GM04503 (cell line): ENCODE measurements around the gene LRCH1.
"Not testable (repeated sequence)": the region's sequence is repeated elsewhere in the genome, so short reads cannot be mapped to it uniquely, and the experiment has no call there.

ENCODE experiments used
- DNase-seq: peaks from one replicate; pipeline ENCODE4 v3.0.0-alpha.2; 2012; ENCODE audit warnings: low read depth

Gene LRCH1

GRCh38 chr13:46552889-46553520 lies at the start of gene LRCH1:
LRCH1 (plus strand) TSS chr13:46553170; CDS start chr13:46553397, 227 bp downstream.
- DNase-seq: no peak

- no peak for DNase-seq
These were observed 48.9 kb upstream of the LRCH1 start for GRCh38 chr13:46504036-46504435.

GRCh38 chr13:46507981-46508380 lies 45.0 kb upstream of the LRCH1 start:
- DNase-seq: no peak

GRCh38 chr13:46509981-46510380 lies 43.0 kb upstream of the LRCH1 start:
- DNase-seq: no peak

GRCh38 chr13:46515803-46516202 lies 37.2 kb upstream of the LRCH1 start:
- DNase-seq: no peak

GRCh38 chr13:46516599-46517338 lies 36.2 kb upstream of the LRCH1 start:
- no peak for DNase-seq

- not testable (repeated sequence) for DNase-seq
These were observed 35.2 kb upstream of the LRCH1 start for GRCh38 chr13:46517748-46518147.

- DNase-seq: no peak
These were observed 33.8 kb upstream of the LRCH1 start for GRCh38 chr13:46519182-46519581.

GRCh38 chr13:46520166-46520565 lies 32.8 kb upstream of the LRCH1 start:
- no peak for DNase-seq

- no peak for DNase-seq
These were observed 31.5 kb upstream of the LRCH1 start for GRCh38 chr13:46521486-46521885.

GRCh38 chr13:46521921-46522747 lies 30.8 kb upstream of the LRCH1 start:
- no peak for DNase-seq

- DNase-seq: no peak
These were observed 30.3 kb upstream of the LRCH1 start for GRCh38 chr13:46522748-46523030.

- no peak for DNase-seq
These were observed 28.8 kb upstream of the LRCH1 start for GRCh38 chr13:46523972-46524752.

- no peak for DNase-seq
These were observed 26.8 kb upstream of the LRCH1 start for GRCh38 chr13:46526100-46526735.

GRCh38 chr13:46526740-46527139 lies 26.2 kb upstream of the LRCH1 start:
- DNase-seq: no peak

- DNase-seq: no peak
These were observed 25.7 kb upstream of the LRCH1 start for GRCh38 chr13:46527237-46527636.

GRCh38 chr13:46529216-46529919 lies 23.6 kb upstream of the LRCH1 start:
- no peak for DNase-seq

GRCh38 chr13:46530084-46530935 lies 22.7 kb upstream of the LRCH1 start:
- no peak for DNase-seq

GRCh38 chr13:46531953-46532352 lies 21.0 kb upstream of the LRCH1 start:
- no peak for DNase-seq

GRCh38 chr13:46535002-46535401 lies 18.0 kb upstream of the LRCH1 start:
- no peak for DNase-seq
